Activated naive CD8-positive, alpha-beta T cell treated with anti-CD3 and anti-CD28 coated beads, Interleukin-2, amount 50 U/mL, for 24 hours (primary cell): ENCODE measurements around the gene SPEN.
"Not testable (repeated sequence)": the region's sequence is repeated elsewhere in the genome, so short reads cannot be mapped to it uniquely, and the experiment has no call there.

Experiments used
- ATAC-seq: fragments of 150-1000 bp; cut with Tn5 transposase; one replicate; pipeline ENCODE4 v1.10.0; 2021
- DNase-seq: peaks from one replicate; pipeline ENCODE4 v3.0.0; 2021
- H3K27ac Mint-ChIP-seq: one replicate; pipeline ENCODE4 v1.8.0; 2021; ENCODE audit warnings: mild to moderate bottlenecking, mixed read lengths
- H3K27me3 Mint-ChIP-seq: one replicate; pipeline ENCODE4 v1.8.0; 2021; ENCODE audit warnings: mixed read lengths
- H3K36me3 Mint-ChIP-seq: one replicate; pipeline ENCODE4 v1.8.0; 2021; ENCODE audit warnings: low read depth, mixed read lengths
- H3K4me1 Mint-ChIP-seq: one replicate; pipeline ENCODE4 v1.8.0; 2021; ENCODE audit warnings: mixed read lengths
- H3K4me3 Mint-ChIP-seq: one replicate; pipeline ENCODE4 v1.8.0; 2021; ENCODE audit warnings: mild to moderate bottlenecking, moderate library complexity, mixed read lengths
- H3K9me3 Mint-ChIP-seq: one replicate; pipeline ENCODE4 v1.8.0; 2021; ENCODE audit warnings: mixed read lengths

Gene SPEN

DNA sequence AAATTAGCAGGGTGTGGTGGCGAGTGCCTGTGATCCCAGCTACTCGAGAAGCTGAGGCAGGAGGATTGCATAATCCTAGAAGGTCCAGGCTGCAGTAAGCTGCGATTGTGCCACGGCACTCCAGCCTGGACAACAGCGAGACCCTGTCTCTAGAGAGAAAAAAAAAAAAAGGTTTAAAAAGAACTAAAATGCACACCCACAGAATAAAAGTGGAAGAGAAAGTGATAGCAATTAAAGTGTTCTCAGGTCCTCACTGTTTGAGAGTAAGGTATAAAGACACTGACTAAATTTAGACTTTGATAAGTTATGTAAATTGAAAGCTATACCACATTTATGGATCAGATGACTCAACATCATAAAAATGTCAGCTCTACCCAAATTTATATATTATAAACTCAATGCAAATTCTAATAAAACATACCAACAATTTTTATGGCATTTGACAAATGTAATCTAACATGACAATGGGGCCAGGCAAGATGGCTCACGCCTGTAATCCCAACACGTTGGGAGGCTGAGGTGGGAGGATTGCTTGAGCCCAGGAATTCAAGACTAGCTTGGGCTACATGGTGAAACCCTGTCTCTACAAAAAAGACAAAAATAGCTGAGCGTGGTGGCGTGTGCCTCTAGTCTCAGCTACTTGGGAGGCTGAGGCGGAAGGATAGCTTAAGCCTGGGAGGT, 116.6 kb downstream of the SPEN start:
- H3K9me3 Mint-ChIP-seq, result peaks cover 5% of the 10 kb centered on the region
- ATAC-seq (peak; percentile 15), DNase-seq (no peak)
- peaks cover 96% of the 10 kb centered on the region for H3K4me1 Mint-ChIP-seq
- H3K27ac Mint-ChIP-seq, result peak overlapping the region; percentile 99
- H3K36me3 Mint-ChIP-seq, result peaks cover 39% of the 10 kb centered on the region
- H3K4me3 Mint-ChIP-seq, result peak overlapping the region; percentile 77
- H3K27me3 Mint-ChIP-seq, result peaks cover 2% of the 10 kb centered on the region

DNA sequence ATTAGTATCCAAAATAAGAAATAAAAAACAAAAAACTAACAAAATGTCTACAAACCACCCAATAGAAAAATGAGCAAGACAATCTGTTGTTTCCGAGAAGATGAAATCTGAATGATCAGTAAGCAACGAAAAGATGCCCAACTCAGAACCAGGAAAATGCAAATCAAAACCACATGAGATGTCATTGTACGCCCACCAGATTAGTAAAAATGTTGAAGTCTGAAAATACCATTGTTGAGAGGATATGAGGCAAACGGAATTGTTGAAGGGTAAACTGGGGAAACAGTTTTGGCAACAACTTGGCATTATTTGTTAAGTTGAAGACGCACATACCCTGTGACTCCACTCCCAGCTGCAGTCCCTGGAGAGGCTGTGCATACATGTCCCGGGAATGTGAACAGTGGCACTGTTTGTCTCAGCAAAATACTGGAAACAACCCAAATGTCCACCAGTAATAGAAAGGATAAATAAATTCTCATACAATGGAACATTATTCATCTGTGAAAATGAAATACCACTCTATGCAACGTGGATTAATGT, 117.8 kb downstream of the SPEN start:
- H3K27ac Mint-ChIP-seq, result peak overlapping the region; percentile 99
- H3K4me1 Mint-ChIP-seq, result peaks cover 95% of the 10 kb centered on the region
- ATAC-seq, result peak; percentile 12
- H3K4me3 Mint-ChIP-seq, result peak overlapping the region; percentile 77
- peaks cover 5% of the 10 kb centered on the region for H3K9me3 Mint-ChIP-seq
- H3K36me3 Mint-ChIP-seq, result peaks cover 48% of the 10 kb centered on the region
- H3K27me3 Mint-ChIP-seq, result peaks cover 2% of the 10 kb centered on the region
- peak; percentile 49 for DNase-seq

DNA sequence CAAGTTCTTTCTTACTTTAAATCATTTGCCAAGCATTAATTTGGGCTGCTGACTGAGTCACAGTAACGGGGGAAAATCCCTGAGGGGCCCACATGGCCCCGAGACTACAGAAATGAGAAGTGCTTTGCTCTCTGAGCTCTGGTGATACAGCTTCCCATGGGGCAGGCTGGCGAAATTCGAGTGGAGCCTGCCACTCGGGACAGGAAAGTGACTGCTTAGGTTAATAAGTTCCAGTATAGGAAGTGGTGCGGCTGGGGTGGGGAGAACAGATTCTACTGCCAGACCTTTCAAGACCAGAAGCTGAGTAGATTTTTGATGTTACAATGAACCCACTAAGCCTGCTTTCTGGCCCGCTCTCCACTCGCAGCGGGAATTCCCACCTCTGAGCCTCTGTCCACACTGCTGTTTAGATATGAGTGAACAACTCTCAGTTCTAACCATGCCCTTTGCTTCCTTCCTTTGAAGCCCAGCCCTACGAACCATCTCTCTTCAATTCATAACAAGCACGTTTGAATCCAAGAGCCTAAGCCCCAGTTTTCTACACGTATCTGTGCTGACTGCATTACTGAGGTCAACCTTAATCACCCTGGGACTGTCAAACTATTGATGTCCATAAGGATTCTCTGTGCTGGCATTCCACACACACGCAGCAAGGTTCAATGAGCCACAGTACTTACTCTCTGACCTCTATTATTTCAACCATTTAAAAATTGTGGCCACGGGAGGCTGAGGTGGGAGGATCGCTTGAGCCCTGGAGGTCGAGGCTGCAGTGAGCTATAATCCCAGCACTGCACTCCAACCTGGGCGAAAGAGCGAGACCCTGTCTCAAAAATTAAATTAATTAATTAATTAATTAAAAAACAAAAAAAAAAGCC, 118.8 kb downstream of the SPEN start:
- peaks cover 5% of the 10 kb centered on the region for H3K9me3 Mint-ChIP-seq
- H3K27me3 Mint-ChIP-seq, result peaks cover 2% of the 10 kb centered on the region
- peak overlapping the region; percentile 99 for H3K27ac Mint-ChIP-seq
- peaks cover 56% of the 10 kb centered on the region for H3K36me3 Mint-ChIP-seq
- H3K4me3 Mint-ChIP-seq, result peak overlapping the region; percentile 77
- DNase-seq, result peak; percentile 80
- H3K4me1 Mint-ChIP-seq, result peaks cover 92% of the 10 kb centered on the region
- peak; percentile 85 for ATAC-seq

DNA sequence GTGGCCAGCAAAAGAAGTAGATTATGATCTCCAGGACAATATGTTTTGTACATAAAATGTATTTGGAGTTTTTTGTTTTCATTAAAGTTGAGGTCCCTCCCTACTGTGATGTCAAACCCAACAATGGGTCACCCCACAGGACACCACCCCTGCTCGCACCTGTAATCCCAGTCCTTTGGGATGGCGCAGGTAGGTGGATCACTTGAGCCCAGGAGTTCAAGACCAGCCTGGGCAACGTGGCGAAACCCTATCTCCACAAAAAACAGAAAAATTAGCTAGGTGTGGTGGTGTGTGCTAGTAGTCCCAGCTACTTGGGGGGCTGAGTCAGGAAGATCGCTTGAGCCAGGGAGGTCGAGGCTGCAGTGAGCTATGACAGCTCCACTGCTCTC, 119.4 kb downstream of the SPEN start:
- DNase-seq (no peak), ATAC-seq (no peak)
- peak overlapping the region; percentile 99 for H3K27ac Mint-ChIP-seq
- peaks cover 90% of the 10 kb centered on the region for H3K4me1 Mint-ChIP-seq
- peaks cover 55% of the 10 kb centered on the region for H3K36me3 Mint-ChIP-seq
- peaks cover 5% of the 10 kb centered on the region for H3K9me3 Mint-ChIP-seq
- peak overlapping the region; percentile 47 for H3K4me3 Mint-ChIP-seq
- H3K27me3 Mint-ChIP-seq, result peaks cover 2% of the 10 kb centered on the region

DNA sequence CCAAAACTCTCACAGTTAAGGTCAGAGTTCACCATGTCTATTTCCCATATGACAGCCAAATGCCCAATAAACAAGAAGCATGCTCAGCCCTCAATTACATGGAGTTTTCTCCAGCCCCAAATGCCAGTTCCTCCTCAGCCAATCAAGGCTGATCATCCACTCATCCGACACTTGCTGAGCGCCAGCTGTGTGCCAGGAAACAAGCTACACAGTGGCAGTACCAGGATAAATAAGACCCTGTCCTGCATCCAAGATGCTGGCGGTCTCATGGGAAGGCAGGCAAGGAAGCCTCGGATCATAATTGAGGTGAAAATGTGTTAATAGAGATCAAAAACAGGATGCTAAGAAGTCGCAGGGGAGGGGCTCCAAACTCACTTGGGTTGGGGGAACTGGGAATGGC, 120.7 kb downstream of the SPEN start:
- Mint-ChIP-seq H3K36me3 (peaks cover 67% of the 10 kb centered on the region), H3K9me3 (peaks cover 5% of the 10 kb centered on the region), H3K4me1 (peaks cover 90% of the 10 kb centered on the region), H3K27ac (peak overlapping the region; percentile 99), H3K4me3 (peak overlapping the region; percentile 26), H3K27me3 (peaks cover 2% of the 10 kb centered on the region)
- DNase-seq (no peak), ATAC-seq (no peak)

DNA sequence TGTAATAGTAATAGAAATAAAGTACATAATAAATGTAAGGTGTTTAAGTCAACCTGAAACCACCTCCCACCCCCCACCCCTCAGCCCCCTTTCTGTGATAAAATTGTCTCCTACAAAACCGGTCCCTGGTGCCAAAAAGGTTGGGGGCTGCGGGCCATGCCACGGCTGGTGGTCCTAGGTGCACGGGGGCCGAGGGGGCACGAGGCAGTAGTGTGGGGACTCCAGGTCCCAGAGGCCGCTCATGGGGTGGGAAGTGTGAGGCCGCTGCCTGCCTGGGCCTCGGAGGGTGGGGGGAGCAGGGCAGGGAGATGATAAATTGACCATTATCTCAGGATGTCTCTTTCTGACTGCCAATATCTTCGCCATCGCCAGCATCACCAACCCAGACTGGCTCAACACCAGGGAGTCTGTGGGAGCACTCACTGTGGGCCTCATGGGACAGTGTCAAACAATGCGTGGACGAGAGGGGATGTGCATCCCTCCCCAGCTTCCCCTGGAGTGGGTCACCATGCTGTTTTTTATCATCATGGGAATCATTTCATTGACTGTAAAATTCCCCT, 121.9 kb downstream of the SPEN start:
- Mint-ChIP-seq H3K27me3 (peaks cover 2% of the 10 kb centered on the region), H3K9me3 (peaks cover 5% of the 10 kb centered on the region), H3K27ac (no peak overlapping the region)

DNA sequence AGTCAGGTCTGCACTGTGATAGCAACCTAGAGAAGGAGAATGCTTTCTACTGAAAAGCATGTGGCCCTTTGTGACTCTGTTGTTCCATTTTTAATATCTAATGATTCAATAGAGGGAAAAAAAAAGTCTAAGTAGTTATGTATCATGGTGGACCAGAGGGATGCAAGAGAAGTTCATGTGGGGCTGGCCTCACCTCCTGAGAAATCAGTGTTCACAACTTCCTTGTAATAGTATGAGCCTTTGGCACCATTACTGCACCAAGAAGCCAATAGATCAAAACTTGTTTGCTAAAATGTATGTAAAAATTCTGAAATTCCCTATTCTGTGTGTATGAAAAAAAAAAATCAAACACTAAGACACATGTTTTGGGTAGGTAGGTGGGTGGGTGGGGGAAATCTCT, 123.4 kb downstream of the SPEN start:
- H3K4me3 Mint-ChIP-seq, result no peak overlapping the region
- peaks cover 68% of the 10 kb centered on the region for H3K36me3 Mint-ChIP-seq
- H3K27me3 Mint-ChIP-seq, result no peaks in the 10 kb centered on the region
- H3K4me1 Mint-ChIP-seq, result peaks cover 80% of the 10 kb centered on the region
- peaks cover 5% of the 10 kb centered on the region for H3K9me3 Mint-ChIP-seq
- no peak overlapping the region for H3K27ac Mint-ChIP-seq
- no peak for ATAC-seq
- DNase-seq, result no peak

More for the DNA sequence above, 121.9 kb downstream of the SPEN start:
- ATAC-seq (no peak), DNase-seq (no peak)
- Mint-ChIP-seq H3K36me3 (peaks cover 72% of the 10 kb centered on the region), H3K4me1 (peaks cover 87% of the 10 kb centered on the region), H3K4me3 (no peak overlapping the region)

DNA sequence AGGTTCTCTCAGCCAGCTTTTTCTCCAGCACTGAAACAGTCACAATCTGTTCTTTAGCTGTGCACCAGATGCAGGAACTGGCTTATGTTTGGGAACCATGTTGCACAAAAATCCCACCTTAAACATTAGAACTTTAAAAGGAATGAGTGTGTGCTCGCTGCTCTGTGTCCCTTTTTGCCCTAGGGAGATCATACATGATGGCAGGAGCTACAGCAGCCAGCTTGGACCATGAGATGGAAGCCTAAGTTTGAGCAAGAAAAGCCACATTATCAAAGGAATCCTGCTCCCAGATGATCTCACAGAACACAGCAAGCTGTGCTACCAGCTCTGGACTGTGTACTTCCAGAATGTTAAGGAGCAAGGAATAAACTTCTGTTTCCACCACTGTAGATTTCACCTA, 124.9 kb downstream of the SPEN start:
- peak overlapping the region; percentile 75 for H3K27ac Mint-ChIP-seq
- H3K36me3 Mint-ChIP-seq, result peaks cover 62% of the 10 kb centered on the region

DNA sequence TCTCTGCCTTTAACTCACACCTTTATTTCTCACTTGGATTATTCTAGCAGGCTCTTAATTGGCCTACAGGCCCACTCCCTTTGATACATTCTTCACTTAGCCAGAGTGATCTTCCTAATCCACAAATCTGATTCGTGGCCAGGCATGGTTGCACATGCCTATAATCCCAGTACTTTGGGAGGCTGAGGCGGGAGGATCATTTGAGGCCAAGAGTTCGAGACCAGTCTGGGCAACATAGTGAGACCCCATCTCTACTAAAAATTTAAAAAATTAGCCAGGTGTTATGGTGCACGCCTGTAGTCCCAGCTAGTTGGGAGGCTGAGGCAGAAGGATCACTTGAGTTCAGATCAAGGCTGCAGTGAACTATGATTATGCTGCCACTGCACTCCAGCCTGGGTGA, 126.3 kb downstream of the SPEN start:
- Mint-ChIP-seq H3K27me3 (no peaks in the 10 kb centered on the region), H3K4me1 (peaks cover 67% of the 10 kb centered on the region), H3K36me3 (peaks cover 49% of the 10 kb centered on the region), H3K27ac (peak overlapping the region; percentile 75), H3K4me3 (peak overlapping the region; percentile 34), H3K9me3 (no peaks in the 10 kb centered on the region)
- DNase-seq (no peak), ATAC-seq (no peak)

More for the DNA sequence above, 124.9 kb downstream of the SPEN start:
- H3K27me3 Mint-ChIP-seq, result no peaks in the 10 kb centered on the region
- ATAC-seq, result no peak
- peaks cover 79% of the 10 kb centered on the region for H3K4me1 Mint-ChIP-seq
- DNase-seq, result no peak
- peaks cover 5% of the 10 kb centered on the region for H3K9me3 Mint-ChIP-seq
- no peak overlapping the region for H3K4me3 Mint-ChIP-seq

DNA sequence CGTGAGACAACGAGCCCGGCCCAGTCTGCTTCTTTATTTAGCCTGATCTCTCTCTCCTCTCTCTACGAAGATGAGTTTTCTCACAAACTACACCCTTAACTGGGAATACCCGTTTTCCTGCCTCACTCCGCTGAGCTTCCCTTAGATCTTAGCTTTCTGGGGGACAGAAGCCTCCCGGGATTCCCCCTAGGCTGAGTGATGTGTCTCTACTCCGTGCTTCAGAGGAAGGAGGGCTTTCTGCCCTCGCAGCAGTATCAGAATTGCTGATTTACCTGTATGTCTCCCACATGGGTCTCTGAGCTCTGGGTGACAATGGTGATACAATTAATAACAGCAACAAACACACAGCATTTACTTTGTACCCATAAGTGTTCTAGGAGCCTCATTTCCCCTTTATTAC, 127.3 kb downstream of the SPEN start:
- peak overlapping the region; percentile 86 for H3K4me3 Mint-ChIP-seq
- H3K27me3 Mint-ChIP-seq, result no peaks in the 10 kb centered on the region
- H3K27ac Mint-ChIP-seq, result peak overlapping the region; percentile 87
- no peaks in the 10 kb centered on the region for H3K9me3 Mint-ChIP-seq
- H3K36me3 Mint-ChIP-seq, result peaks cover 39% of the 10 kb centered on the region
- ATAC-seq (peak; percentile 59), DNase-seq (peak; percentile 51)
- H3K4me1 Mint-ChIP-seq, result peaks cover 61% of the 10 kb centered on the region

DNA sequence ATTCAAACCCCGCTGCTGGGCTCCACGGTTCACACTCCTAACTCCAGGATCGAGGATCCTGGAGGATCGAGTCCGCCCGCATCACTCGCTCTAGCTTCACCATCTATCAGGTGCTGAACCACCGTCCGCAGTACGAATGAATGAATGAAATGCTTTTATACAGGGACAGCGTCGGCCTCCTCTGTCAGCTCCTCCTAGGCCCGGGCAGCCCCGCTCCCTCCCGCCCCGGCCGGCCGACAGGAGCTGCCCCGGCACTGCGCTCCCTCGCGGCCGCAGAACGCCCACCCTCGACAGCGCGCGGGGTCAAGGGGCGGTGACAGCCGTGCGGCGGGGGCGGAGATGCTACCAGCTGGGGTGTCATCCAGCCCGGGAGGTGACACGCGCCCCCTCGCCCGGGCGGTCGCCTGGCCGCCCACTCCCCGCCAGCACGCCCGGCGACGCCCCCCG, 127.9 kb downstream of the SPEN start:
- peak; percentile 84 for DNase-seq
- Mint-ChIP-seq H3K27me3 (no peaks in the 10 kb centered on the region), H3K4me3 (peak overlapping the region; percentile 86), H3K27ac (peak overlapping the region; percentile 87), H3K36me3 (peaks cover 34% of the 10 kb centered on the region), H3K4me1 (peaks cover 55% of the 10 kb centered on the region), H3K9me3 (no peaks in the 10 kb centered on the region)
- peak; percentile 71 for ATAC-seq

DNA sequence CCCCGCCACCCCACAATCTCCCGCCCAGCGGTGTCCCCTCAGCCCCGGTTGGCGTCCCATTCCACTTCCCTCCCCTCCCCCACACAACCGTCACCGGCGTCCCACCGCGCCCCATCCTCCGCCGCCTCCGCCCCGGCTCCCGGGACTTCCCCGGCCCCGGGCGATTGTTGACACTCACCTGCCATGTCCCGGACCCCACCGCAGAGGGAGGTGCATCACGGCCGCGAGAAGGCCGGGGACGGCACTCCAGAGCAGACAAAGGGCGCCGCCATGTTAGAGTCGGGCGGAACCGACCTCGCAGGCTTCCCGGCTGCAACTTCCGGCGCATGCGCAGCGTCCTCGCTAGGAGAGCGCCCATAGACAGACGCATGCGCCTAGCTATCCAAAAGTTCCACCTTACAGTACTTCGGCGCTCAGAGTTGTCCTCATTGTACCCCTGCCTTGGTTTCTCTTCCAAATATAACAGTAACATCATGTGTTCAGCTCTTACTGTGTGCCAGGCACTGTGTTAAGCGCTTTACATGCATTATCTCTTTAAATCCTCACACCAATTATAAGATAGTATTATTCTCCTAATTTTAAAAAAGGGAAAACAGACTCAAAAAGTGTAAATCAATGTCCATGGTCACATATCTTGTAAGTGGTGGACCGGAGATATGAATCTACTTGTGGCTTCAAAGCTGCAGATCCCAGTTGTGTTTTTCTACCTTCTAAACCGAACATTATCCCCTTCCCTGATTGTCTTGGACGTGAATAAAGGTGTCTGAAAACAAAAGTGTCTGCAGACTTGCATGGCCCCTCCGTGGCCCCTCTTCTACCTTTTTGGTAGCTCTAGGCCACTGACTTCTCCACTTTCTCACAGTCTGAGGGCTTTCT, 128.5 kb downstream of the SPEN start, which contains the start of gene ZBTB17:
TSS of gene ZBTB17 (minus strand) at position 297 of the 876 bp plus-strand sequence. CDS start 27,606 bp downstream, outside the sequence.
- H3K9me3 Mint-ChIP-seq, result no peaks in the 10 kb centered on the region
- H3K27ac Mint-ChIP-seq, result peak within 1 kb of the TSS; percentile 93
- peaks cover 27% of the 10 kb centered on the region for H3K36me3 Mint-ChIP-seq
- peak; percentile 87 for ATAC-seq
- peak; percentile 98 for DNase-seq
- H3K27me3 Mint-ChIP-seq, result no peaks in the 10 kb centered on the region
- peak within 1 kb of the TSS; percentile 86 for H3K4me3 Mint-ChIP-seq
- peaks cover 50% of the 10 kb centered on the region for H3K4me1 Mint-ChIP-seq

DNA sequence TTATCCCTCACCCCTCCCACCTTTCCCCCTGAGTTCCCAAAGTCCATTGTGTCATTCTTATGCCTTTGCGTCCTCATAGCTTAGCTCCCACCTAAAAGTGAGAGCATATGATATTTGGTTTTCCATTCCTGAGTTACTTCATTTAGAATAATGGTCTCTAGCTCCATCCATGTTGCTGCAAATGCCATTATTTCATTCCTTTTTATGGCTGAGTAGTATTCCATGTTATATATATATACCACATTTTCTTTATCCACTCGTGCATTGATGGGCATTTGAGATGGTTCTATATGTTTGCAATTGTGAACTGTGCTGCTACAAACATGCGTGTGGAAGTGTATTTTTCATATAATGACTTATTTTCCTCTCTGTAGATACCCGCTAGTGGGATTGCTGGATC, 130.4 kb downstream of the SPEN start:
- DNase-seq, result not testable (repeated sequence)

More for the DNA sequence above, 130.4 kb downstream of the SPEN start:
- H3K4me3 Mint-ChIP-seq, H3K9me3 Mint-ChIP-seq, ATAC-seq, H3K27me3 Mint-ChIP-seq, H3K27ac Mint-ChIP-seq: not testable (repeated sequence)
- Mint-ChIP-seq H3K4me1 (peaks cover 36% of the 10 kb centered on the region), H3K36me3 (peaks cover 14% of the 10 kb centered on the region)
